H1 (cell line): ENCODE data around the gene RPL32. TPM values are rescaled to one million over a fixed set of nuclear protein-coding genes. Genes with fewer than 3 reads are reported as not detected.

Source experiments
- CTCF ChIA-PET: fragments of 300-600 bp; sonication (Branson Sonifier 250); formaldehyde crosslinking; loops from one replicate; lab custom pipeline; 2021; ENCODE audit not compliant: partially characterized antibody; lab: Charles Lee
- POLR2A ChIA-PET: fragments of 300-600 bp; sonication (Branson Sonifier 250); formaldehyde crosslinking; loops from one replicate; lab custom pipeline; 2021; ENCODE audit warnings: inconsistent platforms; ENCODE audit not compliant: partially characterized antibody; lab: Charles Lee
- DNase-seq, 2 experiments: peaks; one replicate each; pipeline versions ENCODE4 v3.0.0 to v3.0.0-alpha.2; 2010 to 2022; ENCODE audit warnings: low spot score in 2 of 2, low read depth in 1 of 2, mixed read lengths in 1 of 2
- FAIRE-seq: peaks from 2 replicates; lab custom pipeline; 2011; peaks lifted over from hg19 to GRCh38; lab: Jason Lieb, UNC
- H2AFZ ChIP-seq: 2 replicates; pipeline ENCODE4 v1.8.1; 2012; ENCODE audit warnings: low read length, inconsistent platforms
- H2AK5ac ChIP-seq: 2 replicates; pipeline ENCODE4 v1.6.1; 2013; ENCODE audit warnings: low read depth, low read length
- H2BK120ac ChIP-seq: replicated peaks from 2 replicates; pipeline ENCODE3; 2013; ENCODE audit warnings: low read depth, low read length, inconsistent platforms
- H2BK12ac ChIP-seq: 2 replicates; pipeline ENCODE4 v1.6.1; 2013; ENCODE audit warnings: low read depth, low read length
- H2BK15ac ChIP-seq: 2 replicates; pipeline ENCODE4 v1.6.1; 2013; ENCODE audit warnings: low read length
- H2BK20ac ChIP-seq: 2 replicates; pipeline ENCODE4 v1.6.1; 2013; ENCODE audit warnings: low read length
- H2BK5ac ChIP-seq: 2 replicates; pipeline ENCODE4 v1.6.1; 2013; ENCODE audit warnings: low read depth, low read length
- H3K14ac ChIP-seq: 2 replicates; pipeline ENCODE4 v1.6.1; 2013; ENCODE audit warnings: inconsistent platforms; ENCODE audit not compliant: insufficient read length
- H3K18ac ChIP-seq: 2 replicates; pipeline ENCODE4 v1.6.1; 2013; ENCODE audit warnings: low read length; ENCODE audit errors: extremely low read depth
- H3K23ac ChIP-seq: 2 replicates; pipeline ENCODE4 v1.6.1; 2013; ENCODE audit warnings: inconsistent platforms; ENCODE audit not compliant: insufficient read length
- H3K23me2 ChIP-seq: 2 replicates; pipeline ENCODE4 v1.6.1; 2013; ENCODE audit warnings: low read depth, low read length
- H3K27ac ChIP-seq: 2 replicates; pipeline ENCODE4 v1.6.1; 2011; ENCODE audit warnings: low read depth, low read length, inconsistent platforms
- H3K27me3 ChIP-seq, 4 experiments: replicated peaks in 1 of 4; 1 replicate in 1 of 4; 2 replicates in 3 of 4; pipeline versions ENCODE4 v1.6.1 to v1.8.1; 2011 to 2013; ENCODE audit warnings: low read length in 3 of 4, mild to moderate bottlenecking in 3 of 4, inconsistent platforms in 2 of 4, mixed read lengths in 2 of 4, moderate library complexity in 1 of 4; ENCODE audit not compliant: control insufficient read depth in 3 of 4, insufficient read depth in 3 of 4; ENCODE audit errors: extremely low read depth in 1 of 4
- H3K36me3 ChIP-seq, 4 experiments: 2 replicates each; pipeline versions ENCODE4 v1.6.1 to v1.8.1; 2011 to 2013; ENCODE audit warnings: mild to moderate bottlenecking in 4 of 4, low read length in 3 of 4, moderate library complexity in 2 of 4, control low read depth in 1 of 4, inconsistent platforms in 1 of 4; ENCODE audit not compliant: insufficient read depth in 4 of 4, control insufficient read depth in 2 of 4
- H3K4ac ChIP-seq: replicated peaks from 2 replicates; pipeline ENCODE3; 2013; ENCODE audit warnings: low read length, low read depth, mixed read lengths, inconsistent platforms; ENCODE audit not compliant: insufficient read length
- H3K4me1 ChIP-seq, 4 experiments: replicated peaks in 1 of 4; 1 replicate in 1 of 4; 2 replicates in 3 of 4; pipeline versions ENCODE4 v1.6.1 to v1.8.1; 2011 to 2013; ENCODE audit warnings: low read length in 3 of 4, inconsistent platforms in 2 of 4, mixed read lengths in 1 of 4; ENCODE audit not compliant: insufficient read depth in 4 of 4, control insufficient read depth in 3 of 4
- H3K4me2 ChIP-seq, 2 experiments: 2 replicates each; pipeline versions ENCODE4 v1.6.1 to v1.8.1; 2011 to 2013; ENCODE audit warnings: low read depth in 2 of 2, low read length in 2 of 2, control low read depth in 1 of 2, inconsistent platforms in 1 of 2, mild to moderate bottlenecking in 1 of 2; ENCODE audit not compliant: insufficient read depth in 1 of 2
- H3K4me3 ChIP-seq, 4 experiments: fragments of 200-600, 300-600 bp in 1 of 4; sonication (generic), shearing (Covaris generic), sonication (Bioruptor Twin) in 1 of 4; 2 replicates each; pipeline versions ENCODE4 v1.5.1 to v1.8.1; 2011 to 2016; ENCODE audit warnings: low read length in 4 of 4, low read depth in 3 of 4, control low read depth in 2 of 4, inconsistent platforms in 2 of 4, mild to moderate bottlenecking in 2 of 4, mixed read lengths in 1 of 4, moderate library complexity in 1 of 4; ENCODE audit not compliant: insufficient read depth in 2 of 4; ENCODE audit errors: extremely low read depth in 1 of 4
- H3K56ac ChIP-seq: replicated peaks from 2 replicates; pipeline ENCODE3; 2013; ENCODE audit warnings: low read depth, mild to moderate bottlenecking, mixed read lengths, low read length, inconsistent platforms; ENCODE audit not compliant: insufficient read length
- H3K79me1 ChIP-seq: 2 replicates; pipeline ENCODE4 v1.6.1; 2013; ENCODE audit warnings: low read depth, low read length, control low read depth
- H3K79me2 ChIP-seq, 2 experiments: 2 replicates each; pipeline versions ENCODE4 v1.6.1 to v1.8.1; 2012 to 2013; ENCODE audit warnings: low read length in 2 of 2, mild to moderate bottlenecking in 2 of 2, inconsistent platforms in 1 of 2; ENCODE audit not compliant: insufficient read depth in 2 of 2, control insufficient read depth in 1 of 2
- H3K9ac ChIP-seq, 4 experiments: replicated peaks in 1 of 4; 1 replicate in 1 of 4; 2 replicates in 3 of 4; pipeline versions ENCODE4 v1.6.1 to v1.8.1; 2011 to 2013; ENCODE audit warnings: low read depth in 3 of 4, low read length in 3 of 4, control low read depth in 2 of 4, mild to moderate bottlenecking in 2 of 4, moderate library complexity in 2 of 4, inconsistent platforms in 1 of 4; ENCODE audit errors: extremely low read depth in 1 of 4
- H3K9me3 ChIP-seq, 2 experiments: 2 replicates each; pipeline versions ENCODE4 v1.6.1 to v1.8.1; 2012 to 2013; ENCODE audit warnings: mild to moderate bottlenecking in 2 of 2, moderate library complexity in 2 of 2, control low read depth in 1 of 2, inconsistent platforms in 1 of 2, low read depth in 1 of 2, low read length in 1 of 2, mixed read lengths in 1 of 2; ENCODE audit not compliant: insufficient read depth in 2 of 2
- H4K20me1 ChIP-seq, 2 experiments: replicated peaks in 1 of 2; 2 replicates each; pipeline versions ENCODE3 to v1.8.1; 2011 to 2013; ENCODE audit warnings: inconsistent platforms in 2 of 2, low read length in 2 of 2, mild to moderate bottlenecking in 1 of 2; ENCODE audit not compliant: insufficient read depth in 2 of 2, control insufficient read depth in 1 of 2
- H4K5ac ChIP-seq: 2 replicates; pipeline ENCODE4 v1.6.1; 2013; ENCODE audit warnings: low read length, low read depth, mixed read lengths, inconsistent platforms; ENCODE audit not compliant: insufficient read length
- H4K8ac ChIP-seq: 2 replicates; pipeline ENCODE4 v1.8.0; 2013; ENCODE audit warnings: mild to moderate bottlenecking, moderate library complexity, low read length, inconsistent platforms; ENCODE audit not compliant: insufficient read depth; ENCODE audit errors: extremely low read depth
- H4K91ac ChIP-seq: replicated peaks from 2 replicates; pipeline ENCODE3; 2013; ENCODE audit warnings: low read length, mixed read lengths, inconsistent platforms; ENCODE audit not compliant: insufficient read length
- POLR2A ChIP-seq, 2 experiments: IDR thresholded peaks; 1 replicate in 1 of 2; 2 replicates in 1 of 2; pipeline ENCODE4 v1.6.1; 2011; ENCODE audit warnings: low read depth in 2 of 2, low read length in 2 of 2, mild to moderate bottlenecking in 2 of 2; ENCODE audit errors: control extremely low read depth in 1 of 2
- SIN3A ChIP-seq, 2 experiments: IDR thresholded peaks in 1 of 2; conservative IDR thresholded peaks in 1 of 2; 2 replicates each; pipeline ENCODE4 v1.6.1; 2011 to 2012; ENCODE audit warnings: low read length in 2 of 2, improper control_type of control experiment in 1 of 2, low read depth in 1 of 2, mild to moderate bottlenecking in 1 of 2
- WGBS, 2 experiments: shearing (Covaris generic) in 1 of 2; methylation state at CpG; one replicate each; pipeline versions ENCODE4 v1.1.6 to v1.1.7; 2013 to 2015; ENCODE audit warnings: low lambda C conversion rate in 2 of 2, mixed read lengths in 2 of 2, inconsistent platforms in 1 of 2, low coverage in 1 of 2, missing lambda C conversion rate in 1 of 2; ENCODE audit not compliant: insufficient replicate concordance in 2 of 2, insufficient coverage in 1 of 2, insufficient read length in 1 of 2; ENCODE audit errors: extremely low coverage in 1 of 2, missing lambda C conversion rate in 1 of 2; 5-methylcytosine and 5-hydroxymethylcytosine counted together
- polyA plus RNA-seq, 7 experiments: library from polyadenylated mRNA; depleted of rRNA in 3 of 7; stranded (reverse) in 5 of 7; unstranded in 2 of 7; fragments of >200 nt in 5 of 7; fragments of 200-250 nt in 2 of 7; gene quantifications; 1 replicate in 5 of 7; 2 replicates in 1 of 7; 4 replicates in 1 of 7; pipeline versions ENCODE4 v1.2.1 to v1.2.3, GENCODE V29; 2011 to 2013; ENCODE audit warnings: missing spikeins in 2 of 7, mixed read lengths in 2 of 7
- total RNA-seq: library from RNA; stranded (reverse); fragmentation: NEBNext Ultra II Directional; extraction: Animal tissue kit (Norgen Biotek cat#: 25700); gene quantifications from 2 replicates; pipeline ENCODE4 v1.2.1, GENCODE V29; 2021

Gene RPL32
- total and polyA plus RNA-seq, 2 of the 8 experiments (the other 6 are each of a cell fraction or from before 2014, with no cell fraction given) = 1,443 to 2,043 TPM

GRCh38 chr3:12869035-12869621 is 27.8 kb upstream of the RPL32 start:
- H4K20me1 ChIP-seq = no peaks in the 10 kb centered on the region
- no peak overlapping the region for H2AK5ac ChIP-seq
- no peaks in the 10 kb centered on the region for H3K79me1 ChIP-seq
- peaks cover 0 to 2% (median 2%) of the 10 kb centered on the region in 4 experiments; a peak in 3 of 7 replicates for H3K4me1 ChIP-seq
- H3K14ac ChIP-seq = no peak overlapping the region
- POLR2A ChIA-PET = interaction anchor here (1.3 to 22.9 kb wide), 3 partner anchors 12 to 32 kb away, joined by 3 to 314 read pairs (median 5); partner anchors contain the start of gene RPL32
- no peak overlapping the region for H3K27ac ChIP-seq
- H2AFZ ChIP-seq = peak overlapping the region; percentile 97; the same call in 1 of the 2 replicates
- no peaks in the 10 kb centered on the region for H3K9me3 ChIP-seq
- no peak overlapping the region for H4K91ac ChIP-seq
- peak overlapping the region; percentile 54 to 100 for H3K4me2 ChIP-seq
- no peak overlapping the region for H2BK15ac ChIP-seq
- no peak overlapping the region for H3K4ac ChIP-seq
- 0 out of 2 replicates have a peak overlapping the region, but pooled peaks have one; percentile 3 for H2BK12ac ChIP-seq
- H4K8ac ChIP-seq = no peak overlapping the region
- H4K5ac ChIP-seq = no peak overlapping the region
- peaks cover 0 to 8% (median 0%) of the 10 kb centered on the region in 4 experiments; a peak in 3 of 7 replicates for H3K27me3 ChIP-seq
- WGBS, 2 experiments = 22% methylated on average over 16 of the region's 28 CpGs; no CpG with 5 or more reads in 1 of the 2 experiments
- peaks cover 4% of the 10 kb centered on the region; the same call in 1 of the 2 replicates for H3K23me2 ChIP-seq
- no peak for TF ChIP-seq POLR2A (IDR thresholded peaks at IDR 0.05; ENCODE audit: control extremely low read depth in 1 of 2, low read depth in 2 of 2, low read length in 2 of 2)
- 0 out of 4 replicates have a peak, but pooled peaks have one; percentile 38 to 44 for TF ChIP-seq SIN3A (conservative IDR thresholded peaks at IDR 0.05 in 1 of 2, IDR thresholded peaks at IDR 0.05 in 1 of 2; ENCODE audit: low read depth in 1 of 2, low read length in 2 of 2)
- no peak overlapping the region for H2BK120ac ChIP-seq
- H3K79me2 ChIP-seq = no peaks in the 10 kb centered on the region
- no peak overlapping the region for H2BK20ac ChIP-seq
- no peak overlapping the region for H3K23ac ChIP-seq
- H3K56ac ChIP-seq = no peak overlapping the region
- DNase-seq (peak in 1 of 2 experiments; percentile 92), FAIRE-seq (no peak)
- CTCF ChIA-PET = interaction anchor here (0.6 to 21.3 kb wide), 9 partner anchors 9 to 188 kb away, joined by 4 to 353 read pairs (median 8); no protein-coding TSS in a partner anchor
- peak overlapping the region; percentile 46 to 79 (median 70) for H3K4me3 ChIP-seq
- no peaks in the 10 kb centered on the region for H3K36me3 ChIP-seq
- no peak overlapping the region for H3K9ac ChIP-seq
- H3K18ac ChIP-seq = no peak overlapping the region
- H2BK5ac ChIP-seq = no peak overlapping the region
